Measurements from ENCODE around the gene HDAC4. TPM values are rescaled to one million over a fixed set of nuclear protein-coding genes. Genes with fewer than 3 reads are reported as not detected.
A peak's percentile ranks its signal among the peaks of the same experiment; 100 is the strongest.

The HDAC4 gene
- total RNA-seq, 1 donor from 2014 or later: 29.4 TPM

DNA sequence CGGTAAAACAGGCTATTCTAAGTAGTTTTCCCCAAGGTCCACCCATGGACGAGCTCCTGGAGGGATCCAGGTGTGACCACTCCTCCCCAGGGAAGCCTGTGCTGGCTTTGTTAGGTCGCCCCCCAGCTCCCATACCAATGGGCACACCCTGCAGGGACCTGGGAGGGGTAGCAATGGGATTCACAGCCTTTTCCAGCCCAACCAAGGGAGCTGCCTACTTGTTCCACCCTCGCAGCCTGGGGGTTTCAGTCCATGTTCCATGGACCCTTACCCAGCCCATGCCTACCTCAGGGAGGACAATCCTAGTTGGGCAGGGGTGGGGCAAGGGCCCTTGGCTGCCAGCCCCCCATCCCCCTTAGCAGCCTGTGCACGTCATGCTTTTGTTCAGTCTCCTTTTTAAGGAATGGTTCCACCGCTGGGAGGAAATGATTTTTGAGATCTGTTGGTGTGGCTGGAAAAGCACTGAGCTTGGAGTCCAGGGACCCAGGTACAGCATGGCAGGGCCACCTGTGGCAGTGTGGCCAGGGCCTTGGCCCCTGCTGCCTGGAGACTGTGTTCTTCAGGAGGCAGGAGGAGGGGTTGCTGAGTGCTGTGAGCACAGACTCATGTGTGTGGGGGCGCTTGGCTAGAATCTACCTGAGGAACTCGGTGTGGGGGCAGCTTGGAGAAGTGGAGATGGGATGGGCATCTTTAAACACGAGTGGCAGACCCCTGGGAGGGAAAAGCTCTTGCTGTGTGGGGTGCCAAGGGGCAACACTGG, 386.2 kb downstream of the HDAC4 start:
- no peak for DNase-seq (ENCODE audit: low read depth)

DNA sequence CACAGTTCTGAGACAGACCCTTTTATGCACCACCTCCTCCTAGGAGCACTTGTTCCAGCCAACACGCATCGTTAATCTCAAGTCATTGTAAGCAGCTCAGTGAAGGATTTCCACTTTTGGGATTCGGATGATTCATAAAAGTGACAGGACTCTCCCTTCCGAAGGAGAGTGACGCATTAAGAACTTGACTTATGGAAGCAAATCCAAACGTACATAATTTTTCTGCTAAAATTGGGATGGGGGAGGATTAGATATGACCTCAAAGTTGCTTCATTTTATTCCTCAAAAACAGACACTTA, 387.2 kb downstream of the HDAC4 start:
- DNase-seq (ENCODE audit: low read depth): peak; percentile 35

DNA sequence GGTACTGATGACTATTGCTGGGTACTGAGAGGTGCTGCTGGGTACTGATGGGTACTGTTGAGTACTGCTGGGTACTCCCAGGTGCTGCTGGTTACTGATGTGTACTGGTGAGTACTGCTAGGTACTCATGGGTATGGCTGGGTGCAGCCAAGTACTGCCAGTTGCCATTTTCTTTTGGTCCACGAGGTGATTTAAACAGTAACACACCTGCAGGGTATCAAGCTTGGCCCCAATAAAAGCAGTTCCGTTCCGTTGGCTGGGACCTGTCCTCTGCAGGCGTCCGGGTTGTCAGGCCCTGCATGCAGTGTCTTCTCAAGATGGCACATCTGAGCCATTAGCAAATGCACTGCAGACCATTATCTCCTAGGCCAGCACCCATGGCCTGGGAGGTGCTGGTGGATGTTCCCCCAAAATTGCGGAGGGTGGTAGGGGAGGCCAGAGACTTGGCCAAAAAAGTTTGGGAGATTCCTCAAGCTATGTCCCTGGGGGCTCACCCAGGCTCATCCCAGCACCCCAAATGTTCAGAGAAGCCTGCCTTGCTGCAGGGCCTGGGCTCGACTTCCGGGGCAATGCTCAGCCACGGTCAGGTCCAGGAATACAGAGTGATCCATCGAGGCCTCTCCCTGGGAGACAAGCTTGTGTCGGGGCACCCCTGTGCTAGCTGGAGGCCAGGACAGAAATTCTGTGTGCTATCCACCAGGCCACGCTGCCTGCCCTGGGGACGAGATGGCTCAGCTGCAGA, 387.7 kb downstream of the HDAC4 start:
- no peak for DNase-seq (ENCODE audit: low read depth)

DNA sequence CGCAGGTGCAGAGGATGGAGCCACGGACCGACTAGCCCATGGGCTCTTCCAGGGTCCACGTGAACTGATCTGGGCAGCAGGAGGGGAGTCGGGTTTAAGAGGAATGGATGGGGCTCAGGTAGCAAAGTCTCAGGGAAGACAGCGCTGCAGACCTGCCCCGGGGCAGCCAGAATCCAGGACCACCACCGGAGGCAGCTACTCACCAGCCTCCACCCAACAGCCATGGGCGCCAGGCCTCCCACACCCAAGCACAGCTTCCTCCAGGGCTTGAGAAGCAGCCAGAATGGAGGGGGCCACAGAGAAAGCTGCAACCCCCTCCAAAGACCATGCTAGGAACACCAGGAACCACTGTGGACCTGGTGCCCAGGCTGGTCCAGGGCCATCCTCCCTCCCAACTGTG, 388.6 kb downstream of the HDAC4 start:
- DNase-seq (ENCODE audit: low read depth): no peak

DNA sequence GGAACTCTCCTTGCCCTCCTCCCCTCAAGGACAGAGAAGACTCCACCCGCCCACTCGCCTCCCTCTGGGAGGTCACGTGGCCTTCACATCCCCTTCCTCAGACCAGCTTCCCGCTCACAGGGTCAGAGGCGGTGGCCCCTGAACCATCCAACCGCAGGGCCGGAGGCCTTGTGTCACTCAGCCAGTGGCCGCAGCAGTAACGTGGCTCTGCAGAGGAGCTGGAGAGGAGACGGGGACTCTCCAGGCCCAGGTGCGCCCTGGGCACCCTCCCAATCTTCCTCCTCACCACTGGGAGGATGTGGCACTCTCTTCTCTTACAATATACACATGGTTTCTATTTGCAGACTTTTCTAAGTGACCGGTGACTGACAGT, 391.2 kb downstream of the HDAC4 start:
- no peak for DNase-seq (ENCODE audit: low read depth)

DNA sequence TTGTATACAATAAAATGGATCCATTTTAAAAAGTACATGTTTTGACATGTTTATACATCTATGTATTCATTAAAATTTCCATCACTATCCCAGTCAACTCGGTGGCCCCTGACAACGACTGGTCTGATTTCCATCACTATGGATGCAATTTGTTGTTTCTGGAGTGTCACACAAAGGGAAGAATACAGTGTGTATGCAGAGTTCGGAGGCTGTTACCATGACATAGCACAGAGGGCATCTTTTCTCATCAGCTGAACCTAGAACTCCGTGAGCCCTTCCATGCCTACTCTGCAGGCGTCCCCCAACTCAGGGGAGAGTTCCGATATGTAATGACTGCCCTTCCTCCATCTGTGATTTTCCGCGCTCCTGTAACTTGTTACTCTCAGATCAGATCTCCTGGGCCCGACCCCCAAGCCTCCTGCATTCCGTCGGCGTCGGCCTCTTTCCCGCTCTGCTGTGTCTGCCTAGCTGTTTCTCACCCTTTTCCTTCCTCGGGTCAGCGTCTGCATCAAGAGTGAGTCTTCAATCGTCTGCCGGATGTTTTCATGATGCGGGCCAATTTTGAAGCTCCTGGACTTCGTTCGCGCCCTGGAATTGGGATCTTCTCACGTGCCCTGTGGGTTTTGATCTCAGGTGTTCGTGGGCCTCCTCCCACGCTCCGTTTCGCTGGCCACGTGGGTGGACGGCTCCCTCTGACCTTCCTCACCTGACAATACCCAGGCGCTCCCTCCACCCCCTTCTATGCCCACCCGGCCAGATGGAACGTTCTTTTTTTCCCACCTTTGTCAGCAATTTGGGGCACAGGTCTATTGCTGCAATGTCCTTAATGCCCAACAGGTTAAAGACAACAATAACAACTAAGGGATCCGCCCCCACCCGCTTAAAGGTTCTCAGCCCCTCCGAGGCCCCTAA, 391.9 kb downstream of the HDAC4 start:
- DNase-seq (ENCODE audit: low read depth): no peak

DNA sequence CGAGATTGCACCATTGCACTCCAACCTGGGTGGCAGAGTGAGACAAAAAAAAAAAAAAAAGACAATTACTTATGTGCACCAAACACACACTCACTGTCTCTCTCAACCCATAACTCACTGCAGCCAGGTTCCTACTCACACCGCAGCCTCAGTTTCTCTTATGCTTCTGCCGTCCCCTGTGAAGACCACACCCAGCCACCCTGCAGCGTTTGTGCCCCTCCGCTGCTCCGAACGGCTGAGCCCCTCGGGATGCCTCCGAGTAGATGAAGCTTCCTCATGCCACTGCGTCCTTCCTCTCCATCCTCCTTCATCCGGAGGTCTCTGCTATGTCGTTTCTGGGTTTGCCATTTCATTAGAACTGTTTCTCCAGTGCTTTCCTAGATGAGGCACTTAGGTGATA, 392.8 kb downstream of the HDAC4 start:
- DNase-seq (ENCODE audit: low read depth): no peak

DNA sequence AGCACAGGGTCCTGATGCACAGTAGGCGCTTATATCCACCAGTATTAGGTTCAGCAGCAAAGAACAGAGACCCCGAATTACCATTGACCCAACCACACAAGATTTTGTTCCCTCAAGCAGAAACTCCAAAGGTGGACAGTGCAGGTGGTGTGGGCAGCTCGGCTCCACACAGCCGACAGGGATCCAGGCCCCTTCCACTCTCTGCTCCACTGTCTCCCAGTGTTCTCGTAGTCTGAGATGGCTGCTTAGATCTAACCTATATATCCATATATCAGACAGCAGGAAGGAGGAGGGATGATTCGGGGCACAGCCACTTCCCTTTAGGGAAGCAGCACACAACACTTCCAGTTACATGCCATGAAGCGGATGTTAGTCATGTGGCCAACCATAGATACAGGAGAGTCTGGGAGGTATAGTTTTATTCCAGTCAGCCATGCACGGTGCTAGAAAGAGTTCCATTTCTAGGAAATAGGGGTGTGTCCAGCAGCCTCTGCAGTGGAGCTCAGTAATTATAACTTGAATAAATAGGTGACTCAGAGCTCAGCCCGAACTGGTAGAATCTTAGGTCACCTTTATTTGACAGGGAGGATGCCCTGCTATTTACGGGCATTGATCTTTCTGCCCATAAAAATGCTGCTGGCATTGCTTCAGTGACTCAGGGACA, 394.1 kb downstream of the HDAC4 start:
- DNase-seq (ENCODE audit: low read depth): peak; percentile 40

DNA sequence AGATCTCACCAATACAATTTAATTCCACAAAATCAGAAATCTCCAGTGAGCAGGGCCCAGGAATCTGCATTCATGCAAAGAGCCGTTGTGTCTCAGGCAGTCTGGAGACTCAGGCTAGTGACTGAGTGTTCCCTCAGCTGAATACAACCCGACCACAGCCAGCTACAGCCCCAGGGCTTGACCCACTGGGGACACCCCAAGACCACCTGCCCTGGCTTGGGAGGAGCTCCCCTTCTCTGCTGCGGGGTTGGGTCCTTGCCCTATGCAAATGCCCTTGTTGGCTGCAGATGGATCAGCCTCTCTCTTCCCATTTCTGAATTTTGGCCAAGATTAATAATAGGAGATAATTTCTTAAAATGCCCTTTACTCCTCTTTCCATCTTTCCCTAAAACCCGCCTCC, 395.2 kb downstream of the HDAC4 start:
- no peak for DNase-seq (ENCODE audit: low read depth)

DNA sequence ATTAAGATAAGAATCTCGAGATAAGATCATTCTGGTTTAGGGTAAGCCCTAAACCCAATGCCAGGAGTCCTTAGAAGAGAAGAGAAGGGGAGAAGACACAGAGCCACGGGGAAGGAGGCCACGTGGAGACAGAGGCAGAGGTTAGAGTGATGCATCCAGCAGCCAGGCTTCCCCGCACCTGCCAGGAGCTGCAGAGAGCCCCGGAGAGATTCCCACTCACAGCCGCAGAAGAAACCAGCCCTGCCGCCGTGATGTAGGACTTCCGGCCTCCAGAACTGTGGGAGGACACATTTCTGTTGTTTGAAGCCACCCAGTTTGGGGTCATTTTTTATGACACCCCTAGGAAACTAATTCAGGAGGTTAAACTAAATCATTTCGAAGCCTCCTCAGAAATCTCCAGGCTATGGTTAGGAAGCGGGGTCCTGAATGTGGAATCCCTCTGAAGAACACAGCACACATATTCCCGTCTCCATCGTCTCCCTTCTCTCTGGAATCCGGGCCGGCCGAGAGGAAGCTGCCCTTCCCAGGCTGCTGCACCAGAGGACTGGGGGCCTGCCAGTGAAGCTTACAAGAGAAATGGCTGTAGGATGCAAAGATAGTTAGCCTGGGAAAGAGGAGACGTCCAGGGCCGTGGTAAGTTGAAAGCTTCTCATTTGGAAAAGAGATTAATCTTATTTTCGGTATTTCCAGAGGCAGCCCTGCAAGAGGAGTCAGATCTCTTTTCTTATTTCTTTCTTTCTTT, 396.4 kb downstream of the HDAC4 start:
- no peak for DNase-seq (ENCODE audit: low read depth)

DNA sequence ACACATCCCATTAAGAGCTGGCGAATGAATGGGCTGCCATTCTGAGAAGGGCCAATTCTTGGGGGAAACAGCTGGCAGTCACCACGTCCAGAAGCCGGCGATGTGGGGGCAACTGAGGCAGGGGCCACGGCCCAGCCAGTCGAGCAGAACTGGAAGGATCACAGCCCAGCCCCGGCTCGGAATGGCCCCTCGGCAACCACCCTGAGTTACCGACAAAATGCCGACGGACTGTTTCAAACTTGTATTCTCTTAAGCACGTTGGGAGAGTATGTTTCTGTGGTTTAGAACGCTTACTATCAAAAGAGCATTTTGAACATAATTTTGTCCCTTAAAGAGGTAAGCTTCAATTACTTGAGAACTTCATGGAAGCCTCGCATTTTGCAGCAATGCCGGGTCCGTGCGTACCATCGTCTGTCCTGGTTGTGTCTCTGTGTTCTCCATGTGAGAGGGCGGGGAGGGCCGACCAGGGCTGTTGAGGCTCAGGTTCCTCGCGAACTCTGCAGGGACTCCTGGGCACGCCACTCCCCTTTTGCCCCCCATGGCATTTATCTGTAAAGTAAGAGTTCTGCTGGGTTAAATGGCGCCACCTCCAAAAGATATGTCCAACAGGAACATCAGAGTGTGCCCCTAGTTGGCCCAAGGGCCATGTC, 397.1 kb downstream of the HDAC4 start:
- no peak for DNase-seq (ENCODE audit: low read depth)

DNA sequence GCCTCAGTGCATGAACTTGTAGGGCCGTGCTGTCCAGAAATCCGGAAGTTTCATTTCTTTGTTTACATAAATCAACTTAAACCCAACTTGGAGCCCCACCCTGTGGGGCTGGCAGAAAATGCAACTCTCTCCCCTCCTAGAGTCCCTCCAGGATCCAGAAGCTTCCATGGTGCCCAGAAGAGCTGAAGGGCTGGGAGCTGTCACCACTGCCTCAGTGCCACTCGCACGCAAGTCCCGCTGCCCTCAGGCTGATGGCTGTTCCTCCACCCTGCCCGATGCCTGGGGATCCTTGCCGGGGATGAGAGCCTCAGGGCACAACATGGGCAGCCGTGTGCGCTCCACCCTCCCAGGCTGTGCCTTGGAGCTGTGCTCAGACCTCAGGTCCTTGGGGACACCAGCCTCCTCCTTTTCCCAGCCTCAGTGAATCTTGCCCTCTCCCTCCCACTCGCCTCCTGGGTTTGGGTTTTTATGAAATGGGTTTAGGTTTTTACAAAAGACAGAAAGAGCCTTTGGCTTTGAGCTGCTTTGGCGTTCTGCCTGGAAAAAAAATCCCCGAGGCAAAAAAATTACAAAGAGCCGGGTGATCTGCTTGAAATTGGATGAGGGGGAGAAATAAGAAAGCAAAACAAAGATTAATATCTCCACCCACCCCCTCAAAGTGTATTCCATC, 397.7 kb downstream of the HDAC4 start:
- no peak for DNase-seq (ENCODE audit: low read depth)

DNA sequence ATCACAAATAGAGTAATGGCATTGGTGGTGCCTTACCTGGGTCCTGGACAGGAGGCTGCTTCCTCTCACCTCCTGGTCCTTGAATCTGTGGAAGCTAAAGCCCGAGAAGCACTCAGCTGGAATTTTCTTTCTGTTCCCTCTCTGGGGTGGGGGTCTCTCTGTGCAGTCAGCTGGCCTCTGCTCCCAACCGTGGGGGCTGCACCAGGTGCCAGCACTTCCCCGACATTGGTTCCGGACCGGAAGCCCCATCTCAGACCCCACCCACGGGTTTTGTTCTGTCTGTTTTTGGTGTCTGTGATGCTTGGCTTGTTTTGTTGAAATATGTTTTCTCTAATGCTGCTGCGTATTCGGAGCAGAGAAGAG, 398.2 kb downstream of the HDAC4 start:
- DNase-seq (ENCODE audit: low read depth): no peak

DNA sequence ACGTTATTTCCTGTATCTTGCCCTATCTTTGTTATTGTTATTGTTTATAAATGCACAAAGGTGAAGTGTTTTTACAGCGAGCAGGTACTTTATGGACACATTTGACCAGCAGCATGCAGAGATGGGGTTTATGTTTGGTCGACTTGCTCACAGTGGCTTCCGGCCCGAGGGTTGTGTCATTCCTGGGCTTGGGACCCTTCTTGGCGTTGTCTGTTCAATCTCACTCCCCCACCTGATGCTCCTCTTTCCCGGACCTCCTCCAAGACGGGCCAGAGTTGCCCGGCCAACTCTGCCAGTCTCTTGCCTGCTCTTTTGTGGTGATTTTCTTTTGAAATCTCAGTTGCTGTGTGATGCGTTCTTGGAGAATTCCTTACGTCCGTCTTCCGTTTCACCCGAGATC, 399.0 kb downstream of the HDAC4 start:
- DNase-seq (ENCODE audit: low read depth): no peak

DNA sequence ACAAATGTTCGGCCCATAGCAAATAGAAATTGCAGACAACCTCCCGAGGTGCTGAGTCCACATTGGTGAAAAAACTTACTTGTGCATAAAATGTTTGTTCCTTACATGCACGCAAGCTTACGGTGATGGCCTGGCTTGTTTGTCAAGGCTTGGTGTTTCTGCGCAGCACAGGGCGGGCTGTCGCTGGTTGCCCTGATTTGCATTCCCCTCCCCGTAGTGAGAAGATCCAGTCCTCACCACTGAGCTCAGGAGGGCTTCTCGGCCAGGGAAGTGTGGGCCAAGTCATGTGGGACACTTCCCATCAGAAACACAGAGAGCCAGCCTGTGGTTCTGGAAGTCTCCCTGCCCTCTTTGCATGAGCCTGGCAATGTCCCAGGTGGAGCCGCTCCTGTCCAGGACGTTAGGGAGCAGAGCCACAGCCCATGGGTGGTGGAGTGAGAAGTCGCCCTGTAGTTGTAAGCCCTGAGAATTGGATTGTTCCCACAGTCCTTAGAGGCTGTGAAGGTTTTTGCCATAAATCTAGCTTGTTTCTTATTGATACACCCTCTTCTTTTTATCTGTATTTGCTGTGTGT, 400.2 kb downstream of the HDAC4 start:
- no peak for DNase-seq (ENCODE audit: low read depth)

DNA sequence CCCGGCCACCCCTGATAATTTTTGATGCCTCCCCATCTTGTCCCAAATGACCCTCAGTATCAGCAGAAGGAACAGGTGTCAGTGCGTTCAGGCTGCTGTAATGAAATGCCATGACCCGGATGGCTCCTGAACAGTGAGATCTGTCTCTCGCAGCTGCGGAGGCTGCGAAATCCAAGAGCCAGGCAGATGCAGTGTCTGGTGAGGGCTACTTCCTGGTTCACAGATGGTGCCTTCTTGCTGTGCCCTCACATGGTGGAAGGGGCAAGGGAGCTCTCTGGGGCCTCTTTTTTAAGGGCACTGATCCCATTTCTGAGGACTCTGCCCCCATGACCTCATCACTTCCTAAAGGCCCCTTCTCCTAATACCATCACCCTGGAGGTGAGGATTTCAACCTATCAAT, 400.7 kb downstream of the HDAC4 start:
- no peak for DNase-seq (ENCODE audit: low read depth)

DNA sequence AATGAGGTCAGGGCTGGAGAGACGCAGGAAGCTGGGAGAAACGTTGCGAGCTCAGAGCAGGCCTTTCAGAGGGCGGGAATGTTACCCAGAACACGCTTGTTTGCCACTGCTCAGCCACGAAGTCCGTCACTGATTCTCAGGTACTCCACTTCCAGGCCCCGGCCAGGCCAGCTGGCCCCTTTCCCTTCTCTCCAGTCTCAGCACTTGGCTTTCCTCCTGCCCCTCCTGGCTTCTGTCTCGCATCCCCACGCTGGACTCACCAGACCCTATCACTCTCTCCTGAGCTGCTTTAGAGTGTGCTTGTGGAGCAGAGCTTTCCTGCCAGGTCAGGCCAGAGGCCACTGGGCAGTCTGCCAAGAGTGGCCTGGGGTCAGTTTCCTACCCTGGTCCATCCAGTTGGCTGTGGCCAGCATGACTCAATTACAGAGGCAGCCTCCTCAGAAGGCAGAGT, 401.5 kb downstream of the HDAC4 start:
- peak; percentile 21 for DNase-seq (ENCODE audit: low read depth)

DNA sequence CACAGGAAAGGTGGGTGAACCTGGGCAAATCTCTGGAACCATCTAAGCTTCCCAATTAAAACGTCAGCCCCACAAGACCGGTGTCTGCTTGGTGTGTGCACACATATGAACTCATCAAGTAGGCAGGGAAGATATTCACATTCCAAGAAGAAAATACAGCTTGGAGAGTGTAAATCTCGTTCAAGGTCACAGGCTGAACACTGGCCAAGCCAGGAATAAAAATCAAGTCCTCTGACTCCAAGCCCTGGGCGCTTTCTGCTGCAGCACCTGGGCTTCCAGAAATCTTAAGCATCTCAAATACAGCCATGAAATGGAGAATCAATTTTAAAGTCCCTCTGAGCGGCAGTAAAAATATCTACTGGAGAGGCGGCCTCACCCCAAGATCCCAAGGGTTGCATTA, 402.0 kb downstream of the HDAC4 start:
- DNase-seq (ENCODE audit: low read depth): no peak
